Measurements from ENCODE around the gene PRR3. TPM values are rescaled to one million over a fixed set of nuclear protein-coding genes. Genes with fewer than 3 reads are reported as not detected.

Gene PRR3
- total RNA-seq, 4 donors from 2014 or later: 3.5 to 21.6 (median 7.9) TPM

- H3K36me3 ChIP-seq: no peaks in the 10 kb centered on the region
- WGBS, 2 donors (ENCODE audit: low coverage in 1 of 2): 90 to 100% methylated on average over 1 to 3 of the region's 3 CpGs
- no peak overlapping the region for H3K27ac ChIP-seq
- peaks cover 0 to 15% (median 0%) of the 10 kb centered on the region in 3 donors for H3K4me1 ChIP-seq
- H3K27me3 ChIP-seq: no peaks in the 10 kb centered on the region
- TF ChIP-seq EP300 (IDR thresholded peaks at IDR 0.05): no peak
- no peak for TF ChIP-seq CTCF (IDR thresholded peaks at IDR 0.05)
- no peak for TF ChIP-seq POLR2A (IDR thresholded peaks at IDR 0.05)
- TF ChIP-seq POLR2AphosphoS5 (IDR thresholded peaks at IDR 0.05): no peak
- ATAC-seq: no peak
- H3K9me3 ChIP-seq: no peaks in the 10 kb centered on the region
- H3K4me3 ChIP-seq: no peak overlapping the region
Measured at GRCh38 chr6:30537931-30538330, 19.2 kb upstream of the PRR3 start.

GRCh38 chr6:30541515-30542403 is 15.3 kb upstream of the PRR3 start:
- peak; percentile 77 for ATAC-seq
- no peaks in the 10 kb centered on the region for H3K9me3 ChIP-seq
- peaks cover 0 to 22% (median 0%) of the 10 kb centered on the region in 3 donors for H3K4me1 ChIP-seq
- TF ChIP-seq CTCF (IDR thresholded peaks at IDR 0.05) (peak; percentile 87 to 94 (median 92)), POLR2A (IDR thresholded peaks at IDR 0.05) (no peak), POLR2AphosphoS5 (IDR thresholded peaks at IDR 0.05) (no peak), EP300 (IDR thresholded peaks at IDR 0.05) (no peak)
- H3K27me3 ChIP-seq: no peaks in the 10 kb centered on the region
- H3K27ac ChIP-seq: peak overlapping the region in 1 of 4 donors; percentile 50
- H3K36me3 ChIP-seq: peaks cover 0 to 18% of the 10 kb centered on the region in 2 donors
- peak overlapping the region; percentile 21 for H3K4me3 ChIP-seq
- WGBS, 2 donors (ENCODE audit: low coverage in 1 of 2): 7 to 9% methylated on average over 21 to 23 of the region's 23 CpGs

GRCh38 chr6:30542404-30542725 is 14.7 kb upstream of the PRR3 start:
- H3K36me3 ChIP-seq: peaks cover 0 to 24% of the 10 kb centered on the region in 2 donors
- whole genome bisulfite sequencing, 2 donors (ENCODE audit: low coverage in 1 of 2): 18 to 20% methylated on average over 4 of the region's 4 CpGs
- H3K9me3 ChIP-seq: no peaks in the 10 kb centered on the region
- no peaks in the 10 kb centered on the region for H3K27me3 ChIP-seq
- no peak for ATAC-seq
- H3K4me3 ChIP-seq: peak overlapping the region in 1 of 2 donors; percentile 21
- H3K27ac ChIP-seq: peak overlapping the region in 1 of 4 donors; percentile 50
- peaks cover 0 to 22% (median 0%) of the 10 kb centered on the region in 3 donors for H3K4me1 ChIP-seq
- no peak for TF ChIP-seq POLR2A (IDR thresholded peaks at IDR 0.05)
- no peak for TF ChIP-seq POLR2AphosphoS5 (IDR thresholded peaks at IDR 0.05)
- TF ChIP-seq EP300 (IDR thresholded peaks at IDR 0.05): no peak
- TF ChIP-seq CTCF (IDR thresholded peaks at IDR 0.05): no peak

GRCh38 chr6:30542915-30543314 is 14.2 kb upstream of the PRR3 start:
- WGBS, 2 donors (ENCODE audit: low coverage in 1 of 2): 33 to 78% methylated on average over 1 of the region's 1 CpG
- Histone ChIP-seq H3K4me3 (no peak overlapping the region), H3K9me3 (no peaks in the 10 kb centered on the region), H3K27me3 (no peaks in the 10 kb centered on the region), H3K27ac (peak overlapping the region in 1 of 4 donors; percentile 50), H3K4me1 (peaks cover 0 to 22% (median 0%) of the 10 kb centered on the region in 3 donors), H3K36me3 (peaks cover 0 to 29% of the 10 kb centered on the region in 2 donors)
- no peak for ATAC-seq
- no peak for TF ChIP-seq POLR2AphosphoS5 (IDR thresholded peaks at IDR 0.05)
- TF ChIP-seq EP300 (IDR thresholded peaks at IDR 0.05): no peak
- TF ChIP-seq CTCF (IDR thresholded peaks at IDR 0.05): no peak
- TF ChIP-seq POLR2A (IDR thresholded peaks at IDR 0.05): no peak

GRCh38 chr6:30543821-30544220 is 13.3 kb upstream of the PRR3 start:
- Histone ChIP-seq H3K36me3 (peaks cover 0 to 39% of the 10 kb centered on the region in 2 donors), H3K4me3 (no peak overlapping the region), H3K27me3 (no peaks in the 10 kb centered on the region), H3K27ac (no peak overlapping the region), H3K9me3 (no peaks in the 10 kb centered on the region), H3K4me1 (peaks cover 0 to 22% (median 0%) of the 10 kb centered on the region in 3 donors)
- TF ChIP-seq POLR2A (IDR thresholded peaks at IDR 0.05) (no peak), EP300 (IDR thresholded peaks at IDR 0.05) (no peak), CTCF (IDR thresholded peaks at IDR 0.05) (no peak), POLR2AphosphoS5 (IDR thresholded peaks at IDR 0.05) (no peak)
- WGBS, 2 donors (ENCODE audit: low coverage in 1 of 2): 81 to 85% methylated on average over 2 to 3 of the region's 3 CpGs
- ATAC-seq: no peak

All from gastroesophageal sphincter (tissue), 4 donors.